B cell (primary cell): ENCODE measurements around the gene TMEM63A.
"Not testable (repeated sequence)": the region's sequence is repeated elsewhere in the genome, so short reads cannot be mapped to it uniquely, and the experiment has no call there.

Source experiments
- EZH2 ChIP-seq: IDR thresholded peaks from 2 replicates; pipeline ENCODE4 v1.6.1; 2012; ENCODE audit warnings: borderline replicate concordance, low read depth, mild to moderate bottlenecking, moderate library complexity, low read length; ENCODE audit not compliant: insufficient read depth, poor library complexity, severe bottlenecking
- TF ChIP-seq, protein P1 (sequence below): fragments of 200-600 bp; IDR thresholded peaks from one replicate; pipeline ENCODE4 v1.8.0; 2022; ENCODE audit warnings: antibody characterized with exemption, mild to moderate bottlenecking

DNA sequence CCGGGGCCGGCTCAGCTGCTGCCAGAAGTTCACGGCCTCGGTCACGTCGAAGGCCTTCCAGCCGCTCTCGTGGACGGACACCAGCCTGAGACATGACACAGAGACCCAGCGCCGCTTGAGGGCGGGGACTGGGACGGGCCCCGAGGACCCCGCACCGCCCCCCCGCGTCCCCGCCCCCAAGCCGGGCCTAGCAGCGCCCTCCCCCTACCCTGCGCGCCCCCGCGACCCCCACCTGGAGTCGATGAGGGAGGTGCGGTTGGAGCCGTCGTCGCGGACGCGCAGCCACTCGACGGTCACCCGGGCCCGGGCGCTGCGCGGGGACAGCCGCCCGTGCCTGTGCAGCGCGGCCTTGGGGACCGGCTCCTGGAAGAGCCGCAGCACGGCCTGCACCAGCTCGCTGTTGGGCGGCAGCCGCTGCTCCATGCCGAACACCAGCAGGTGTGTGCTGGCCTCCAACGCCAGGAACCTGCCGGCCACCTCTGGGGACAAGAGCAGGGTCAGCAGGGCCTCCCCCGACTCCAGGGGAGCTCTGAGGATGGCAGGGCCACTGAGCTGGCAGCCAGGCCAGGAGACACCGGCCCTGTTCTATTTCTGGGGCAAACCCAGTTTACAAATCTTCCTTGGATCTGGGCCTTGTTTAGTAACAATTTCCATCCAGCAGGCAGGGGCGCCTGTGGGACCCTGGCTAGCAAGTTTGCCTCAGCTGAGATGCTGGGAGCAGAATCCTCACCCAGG lies 5.5 kb upstream of the TMEM63A start:
- TF ChIP-seq EZH2: not testable (repeated sequence)
- TF ChIP-seq, protein P1, sequence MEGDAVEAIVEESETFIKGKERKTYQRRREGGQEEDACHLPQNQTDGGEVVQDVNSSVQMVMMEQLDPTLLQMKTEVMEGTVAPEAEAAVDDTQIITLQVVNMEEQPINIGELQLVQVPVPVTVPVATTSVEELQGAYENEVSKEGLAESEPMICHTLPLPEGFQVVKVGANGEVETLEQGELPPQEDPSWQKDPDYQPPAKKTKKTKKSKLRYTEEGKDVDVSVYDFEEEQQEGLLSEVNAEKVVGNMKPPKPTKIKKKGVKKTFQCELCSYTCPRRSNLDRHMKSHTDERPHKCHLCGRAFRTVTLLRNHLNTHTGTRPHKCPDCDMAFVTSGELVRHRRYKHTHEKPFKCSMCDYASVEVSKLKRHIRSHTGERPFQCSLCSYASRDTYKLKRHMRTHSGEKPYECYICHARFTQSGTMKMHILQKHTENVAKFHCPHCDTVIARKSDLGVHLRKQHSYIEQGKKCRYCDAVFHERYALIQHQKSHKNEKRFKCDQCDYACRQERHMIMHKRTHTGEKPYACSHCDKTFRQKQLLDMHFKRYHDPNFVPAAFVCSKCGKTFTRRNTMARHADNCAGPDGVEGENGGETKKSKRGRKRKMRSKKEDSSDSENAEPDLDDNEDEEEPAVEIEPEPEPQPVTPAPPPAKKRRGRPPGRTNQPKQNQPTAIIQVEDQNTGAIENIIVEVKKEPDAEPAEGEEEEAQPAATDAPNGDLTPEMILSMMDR: not testable (repeated sequence)
